IPS DF 6.9 (cell line): ENCODE measurements around the gene SSBP3.
A peak's percentile ranks its signal among the peaks of the same experiment; 100 is the strongest.
"Not testable (repeated sequence)": the region's sequence is repeated elsewhere in the genome, so short reads cannot be mapped to it uniquely, and the experiment has no call there.

Experiments used
- DNase-seq: peaks from one replicate; pipeline ENCODE4 v3.0.0-alpha.2; 2013; ENCODE audit warnings: low read depth, low spot score
- H3K27ac ChIP-seq: one replicate; pipeline ENCODE4 v1.5.1; 2013; ENCODE audit warnings: low read length, control low read depth
- H3K27me3 ChIP-seq: 2 replicates; pipeline ENCODE4 v1.6.1; 2013; ENCODE audit warnings: mild to moderate bottlenecking, low read length; ENCODE audit not compliant: control insufficient read depth, insufficient read depth
- H3K36me3 ChIP-seq: 2 replicates; pipeline ENCODE4 v1.6.1; 2013; ENCODE audit warnings: low read length; ENCODE audit not compliant: control insufficient read depth, insufficient read depth
- H3K4me1 ChIP-seq: 2 replicates; pipeline ENCODE4 v1.6.1; 2013; ENCODE audit warnings: low read length; ENCODE audit not compliant: control insufficient read depth, insufficient read depth
- H3K4me3 ChIP-seq: 2 replicates; pipeline ENCODE4 v1.5.1; 2013; ENCODE audit warnings: mild to moderate bottlenecking, low read length
- H3K9me3 ChIP-seq: 2 replicates; pipeline ENCODE4 v1.6.1; 2013; ENCODE audit warnings: low read length, inconsistent platforms; ENCODE audit not compliant: control insufficient read depth, insufficient read depth
- WGBS: extraction: QIAGEN DNeasy Blood & Tissue Kit; methylation state at CpG from one replicate; pipeline ENCODE4 v1.1.7; 2013; ENCODE audit warnings: mixed read lengths, missing lambda C conversion rate; ENCODE audit not compliant: insufficient read length, insufficient coverage; 5-methylcytosine and 5-hydroxymethylcytosine counted together

The SSBP3 gene

DNA sequence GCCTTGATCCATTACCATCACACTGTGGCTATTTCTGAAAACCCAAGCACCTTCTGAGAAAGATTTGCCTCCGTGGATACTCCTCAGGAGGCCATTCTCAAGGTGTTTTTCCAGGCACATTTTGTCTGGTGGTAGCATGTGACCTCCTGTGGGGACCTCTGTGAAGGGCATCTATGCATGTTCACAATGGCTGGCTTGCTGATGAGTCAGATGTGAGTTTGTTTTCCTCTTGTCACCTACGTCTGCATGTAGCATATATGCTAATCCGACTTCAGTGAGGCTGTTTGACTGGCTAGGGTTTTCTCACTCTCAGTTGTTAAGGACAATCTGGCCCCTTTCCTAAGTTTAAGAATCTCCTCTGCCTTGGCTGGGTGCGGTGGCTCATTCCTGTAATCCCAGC, 198.3 kb downstream of the SSBP3 start:
- not testable (repeated sequence) for DNase-seq
- H3K36me3 ChIP-seq = peaks cover 59% of the 10 kb centered on the region; the same call in 1 of the 2 replicates

DNA sequence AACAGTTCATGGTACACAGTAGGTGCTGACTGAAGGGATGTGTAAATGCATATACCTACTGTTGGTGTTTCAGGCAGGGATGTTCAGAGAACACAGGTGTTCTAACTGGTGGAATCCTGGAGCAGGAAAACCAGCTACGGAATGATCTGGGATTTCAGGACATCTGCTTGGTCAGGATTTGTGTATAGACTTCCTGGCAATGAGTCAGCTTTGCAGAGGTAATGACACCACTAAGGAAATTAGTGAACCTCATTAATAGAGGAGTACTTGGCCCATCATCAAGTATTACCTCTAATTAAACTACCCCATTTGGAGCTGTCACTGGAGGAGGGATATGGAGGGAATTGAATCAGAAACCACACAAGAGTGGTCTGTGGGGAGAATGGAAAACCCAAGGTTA, 198.9 kb downstream of the SSBP3 start:
- no peaks in the 10 kb centered on the region for H3K27me3 ChIP-seq
- no CpG with 5 or more reads among the region's 1 CpG for WGBS

More for the DNA sequence above, 198.3 kb downstream of the SSBP3 start:
- not testable (repeated sequence) for H3K4me1 ChIP-seq, H3K27ac ChIP-seq, H3K4me3 ChIP-seq, H3K27me3 ChIP-seq, H3K9me3 ChIP-seq
- no CpG with 5 or more reads among the region's 4 CpGs for WGBS

DNA sequence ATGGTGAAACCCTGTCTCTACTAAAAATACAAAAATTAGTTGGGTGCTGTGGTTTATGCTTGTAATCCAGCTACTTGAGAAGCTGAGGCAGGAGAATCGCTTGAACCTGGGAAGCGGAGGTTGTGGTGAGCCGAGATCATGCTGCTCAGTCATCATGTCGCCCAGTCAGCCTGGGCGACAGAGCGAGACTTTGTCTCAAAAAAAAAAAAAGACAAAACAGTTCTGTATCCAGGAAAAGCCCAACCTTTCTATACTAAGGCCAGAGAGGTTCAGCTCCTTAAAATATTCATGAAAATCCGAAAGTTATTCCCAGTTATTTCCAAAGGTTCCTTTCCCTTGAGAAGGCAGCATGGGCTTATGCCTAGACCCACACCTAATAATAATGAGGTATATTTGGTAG, 202.0 kb downstream of the SSBP3 start:
- Histone ChIP-seq H3K27me3 (no peaks in the 10 kb centered on the region), H3K4me1 (no peaks in the 10 kb centered on the region), H3K9me3 (no peaks in the 10 kb centered on the region), H3K36me3 (peaks cover 30% of the 10 kb centered on the region; the same call in 1 of the 2 replicates), H3K27ac (no peak overlapping the region), H3K4me3 (no peak overlapping the region)
- WGBS = no CpG with 5 or more reads among the region's 7 CpGs
- no peak for DNase-seq

More for the DNA sequence above, 198.9 kb downstream of the SSBP3 start:
- DNase-seq = no peak
- Histone ChIP-seq H3K9me3 (no peaks in the 10 kb centered on the region), H3K4me3 (no peak overlapping the region), H3K27ac (no peak overlapping the region), H3K36me3 (peaks cover 53% of the 10 kb centered on the region; the same call in 1 of the 2 replicates), H3K4me1 (no peaks in the 10 kb centered on the region)

DNA sequence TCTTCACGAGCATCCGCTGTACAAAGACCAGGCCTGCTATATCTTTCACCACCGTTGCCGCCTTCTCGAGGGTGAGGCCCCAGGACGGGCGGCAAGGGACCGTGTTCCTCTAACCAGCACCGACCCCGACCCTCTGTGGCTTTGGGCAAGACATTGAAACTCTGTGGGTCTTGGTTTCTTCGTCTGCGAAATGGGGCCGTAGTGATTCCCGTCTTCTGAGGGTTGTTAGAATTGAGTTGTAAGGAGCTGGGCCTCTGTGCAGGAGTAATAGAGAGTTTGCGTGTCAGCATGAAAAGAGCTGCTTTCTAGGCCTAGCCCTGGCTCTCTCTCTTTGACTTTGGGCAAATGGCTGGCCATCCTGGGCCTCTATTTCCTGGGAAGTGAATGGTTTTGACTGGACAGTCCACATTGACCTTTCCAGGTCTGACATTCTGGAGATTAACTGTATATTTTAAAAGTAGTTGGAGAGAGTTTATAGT, 205.6 kb downstream of the SSBP3 start:
- Histone ChIP-seq H3K4me1 (no peaks in the 10 kb centered on the region), H3K4me3 (peak overlapping the region; percentile 87), H3K9me3 (no peaks in the 10 kb centered on the region), H3K27ac (no peak overlapping the region), H3K27me3 (no peaks in the 10 kb centered on the region), H3K36me3 (peaks cover 9% of the 10 kb centered on the region; the same call in 1 of the 2 replicates)
- DNase-seq = no peak
- WGBS = no CpG with 5 or more reads among the region's 15 CpGs

DNA sequence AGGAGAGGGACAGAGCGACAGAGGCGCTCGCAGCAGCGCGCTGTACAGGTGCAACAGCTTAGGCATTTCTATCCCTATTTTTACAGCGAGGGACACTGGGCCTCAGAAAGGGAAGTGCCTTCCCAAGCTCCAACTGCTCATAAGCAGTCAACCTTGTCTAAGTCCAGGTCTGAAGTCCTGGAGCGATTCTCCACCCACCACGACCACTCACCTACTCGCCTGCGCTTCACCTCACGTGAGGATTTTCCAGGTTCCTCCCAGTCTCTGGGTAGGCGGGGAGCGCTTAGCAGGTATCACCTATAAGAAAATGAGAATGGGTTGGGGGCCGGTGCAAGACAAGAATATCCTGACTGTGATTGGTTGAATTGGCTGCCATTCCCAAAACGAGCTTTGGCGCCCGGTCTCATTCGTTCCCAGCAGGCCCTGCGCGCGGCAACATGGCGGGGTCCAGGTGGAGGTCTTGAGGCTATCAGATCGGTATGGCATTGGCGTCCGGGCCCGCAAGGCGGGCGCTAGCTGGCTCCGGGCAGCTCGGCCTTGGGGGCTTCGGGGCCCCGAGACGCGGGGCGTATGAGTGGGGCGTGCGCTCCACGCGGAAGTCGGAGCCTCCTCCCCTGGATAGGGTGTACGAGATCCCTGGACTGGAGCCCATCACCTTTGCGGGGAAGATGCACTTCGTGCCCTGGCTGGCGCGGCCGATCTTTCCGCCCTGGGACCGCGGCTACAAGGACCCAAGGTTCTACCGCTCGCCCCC, 206.3 kb downstream of the SSBP3 start, which contains the start of the genes CYB5RL and MRPL37:
Gene CYB5RL (minus strand): TSS at position 266 of the 754 bp plus-strand sequence. CDS start 4,414 bp downstream, outside the sequence.
Gene MRPL37 (plus strand): TSS at position 403 of the 754 bp plus-strand sequence. CDS start 77 bp downstream, at position 480.
- peak; percentile 89 for DNase-seq
- peaks cover 3% of the 10 kb centered on the region; the same call in 1 of the 2 replicates for H3K36me3 ChIP-seq
- H3K4me3 ChIP-seq = peak within 1 kb of the TSS; percentile 87
- no peak within 1 kb of the TSS for H3K27ac ChIP-seq
- no peaks in the 10 kb centered on the region for H3K9me3 ChIP-seq
- no peaks in the 10 kb centered on the region for H3K4me1 ChIP-seq
- WGBS = no CpG with 5 or more reads among the region's 51 CpGs
- H3K27me3 ChIP-seq = no peaks in the 10 kb centered on the region

DNA sequence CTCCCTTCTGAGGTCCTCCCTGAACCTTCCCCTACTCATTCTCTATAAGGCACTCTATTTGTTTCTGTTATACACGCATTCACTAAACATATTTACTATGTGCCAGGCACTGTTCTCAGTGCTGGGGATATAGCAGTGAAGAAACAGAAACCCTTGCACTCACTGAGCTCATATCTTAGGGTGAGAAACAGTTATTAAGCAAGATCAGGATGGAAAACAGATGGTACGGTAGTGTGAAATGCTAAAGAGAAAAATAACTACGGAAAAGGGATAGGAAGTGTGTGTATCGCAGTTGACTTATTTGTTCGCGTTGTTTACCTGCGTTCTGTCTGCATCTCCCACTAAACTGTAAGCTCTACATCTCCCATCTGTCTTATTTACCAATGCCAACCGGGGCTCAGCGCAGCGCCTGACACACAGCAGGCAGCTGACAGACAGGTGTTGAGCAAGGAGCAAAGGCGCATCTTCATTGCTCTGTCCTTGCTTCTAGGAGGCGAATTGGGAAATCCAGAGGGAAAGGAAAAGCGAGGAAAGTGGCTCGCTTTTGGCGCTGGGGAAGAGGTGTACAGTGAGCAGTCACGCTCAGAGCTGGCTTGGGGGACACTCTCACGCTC, 206.9 kb downstream of the SSBP3 start:
- H3K4me1 ChIP-seq = no peaks in the 10 kb centered on the region
- no peaks in the 10 kb centered on the region for H3K9me3 ChIP-seq
- WGBS = no CpG with 5 or more reads among the region's 17 CpGs
- peak overlapping the region; percentile 76; the same call in 1 of the 2 replicates for H3K4me3 ChIP-seq
- DNase-seq = no peak
- no peak overlapping the region for H3K27ac ChIP-seq
- no peaks in the 10 kb centered on the region for H3K36me3 ChIP-seq
- H3K27me3 ChIP-seq = no peaks in the 10 kb centered on the region

DNA sequence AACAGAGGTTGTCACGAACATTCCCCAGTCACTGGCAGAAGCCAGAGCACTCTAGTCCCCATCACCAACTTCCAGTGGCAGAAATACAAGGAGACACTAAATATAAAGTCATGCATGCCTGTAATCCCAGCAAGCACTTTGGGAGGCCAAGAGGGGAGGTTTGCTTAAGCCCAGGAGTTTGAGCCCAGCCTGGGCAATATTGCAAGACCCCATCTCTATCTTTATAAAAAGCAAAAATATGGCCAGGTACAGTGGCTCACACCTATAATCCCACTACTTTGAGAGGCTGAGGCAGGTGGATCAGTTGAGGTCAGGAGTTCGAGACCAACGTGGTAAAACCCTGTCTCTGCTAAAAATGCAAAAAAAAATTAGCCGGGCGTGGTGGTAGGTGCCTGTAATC, 212.7 kb downstream of the SSBP3 start:
- no peaks in the 10 kb centered on the region for H3K9me3 ChIP-seq
- no peaks in the 10 kb centered on the region for H3K4me1 ChIP-seq
- no CpG with 5 or more reads among the region's 5 CpGs for WGBS

DNA sequence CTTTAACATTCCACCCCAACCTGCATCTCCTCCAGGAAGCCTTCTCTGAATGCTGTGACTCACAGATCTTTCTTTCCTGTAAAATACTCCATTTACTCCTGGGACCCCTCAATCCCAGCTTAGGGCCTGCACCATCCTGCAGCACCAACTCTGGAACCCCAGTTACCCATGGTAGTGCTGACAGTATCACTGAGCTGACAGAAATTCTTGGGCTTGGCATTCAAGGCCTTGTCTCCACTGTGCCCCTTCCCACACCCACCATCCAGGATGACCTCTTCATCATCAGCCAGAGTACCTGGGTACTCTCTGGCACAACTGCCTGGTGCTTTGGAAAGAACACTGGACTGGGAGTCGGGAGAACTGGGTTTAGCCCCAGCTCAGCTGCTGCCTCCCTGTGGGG, 214.7 kb downstream of the SSBP3 start:
- H3K36me3 ChIP-seq = 0 out of 2 replicates have a peak, but pooled peaks cover 3% of the 10 kb centered on the region
- no peak overlapping the region for H3K27ac ChIP-seq
- no peaks in the 10 kb centered on the region for H3K4me1 ChIP-seq
- no peak for DNase-seq
- no CpG with 5 or more reads among the region's 1 CpG for WGBS
- H3K27me3 ChIP-seq = no peaks in the 10 kb centered on the region
- no peaks in the 10 kb centered on the region for H3K9me3 ChIP-seq
- no peak overlapping the region for H3K4me3 ChIP-seq

More for the DNA sequence above, 212.7 kb downstream of the SSBP3 start:
- Histone ChIP-seq H3K27me3 (no peaks in the 10 kb centered on the region), H3K36me3 (0 out of 2 replicates have a peak, but pooled peaks cover 3% of the 10 kb centered on the region), H3K4me3 (no peak overlapping the region), H3K27ac (no peak overlapping the region)
- no peak for DNase-seq

DNA sequence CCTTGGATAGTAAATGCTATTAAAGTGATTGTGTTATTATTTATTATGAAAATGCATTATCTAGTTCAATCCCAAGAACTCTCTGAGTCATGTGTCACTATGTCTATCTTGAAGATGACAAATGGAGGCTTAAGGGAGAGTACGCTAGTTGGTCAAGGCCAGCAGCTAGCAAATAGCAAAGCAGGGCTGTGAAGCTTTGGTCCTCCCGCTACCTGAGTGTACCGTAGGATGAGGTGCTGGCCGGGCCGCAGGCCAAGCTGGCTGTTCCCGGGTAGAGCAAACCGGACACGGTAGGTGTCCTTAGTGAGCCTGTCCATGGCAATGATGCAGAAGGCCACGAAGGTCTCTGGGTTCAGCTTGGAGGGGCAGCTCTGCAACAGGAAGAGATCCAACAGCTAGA, 215.7 kb downstream of the SSBP3 start:
- DNase-seq = no peak
- Histone ChIP-seq H3K27ac (no peak overlapping the region), H3K4me1 (no peaks in the 10 kb centered on the region), H3K4me3 (no peak overlapping the region), H3K27me3 (no peaks in the 10 kb centered on the region), H3K9me3 (no peaks in the 10 kb centered on the region), H3K36me3 (0 out of 2 replicates have a peak, but pooled peaks cover 3% of the 10 kb centered on the region)
- no CpG with 5 or more reads among the region's 9 CpGs for WGBS

DNA sequence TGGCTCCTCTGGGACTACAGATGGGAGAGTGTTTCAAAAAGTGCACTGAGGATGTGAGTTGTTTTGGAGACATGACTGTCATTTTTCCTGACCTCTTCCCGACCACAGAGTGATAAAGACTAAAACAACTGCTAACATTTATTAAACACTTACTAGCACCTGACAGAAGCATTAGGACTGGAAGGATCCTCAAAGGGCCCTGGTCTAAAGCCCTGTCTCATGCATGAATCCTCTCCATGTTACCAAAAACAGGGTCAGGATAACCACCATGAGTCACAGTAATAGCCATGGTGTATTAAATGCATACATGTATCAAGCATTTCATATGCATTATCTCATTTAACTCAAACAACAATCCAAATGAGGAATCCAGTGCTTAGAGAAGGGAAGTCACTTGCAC, 217.9 kb downstream of the SSBP3 start:
- no CpG with 5 or more reads among the region's 1 CpG for WGBS
- DNase-seq = no peak
- Histone ChIP-seq H3K4me1 (no peaks in the 10 kb centered on the region), H3K27ac (no peak overlapping the region), H3K9me3 (no peaks in the 10 kb centered on the region), H3K4me3 (no peak overlapping the region), H3K36me3 (0 out of 2 replicates have a peak, but pooled peaks cover 3% of the 10 kb centered on the region), H3K27me3 (no peaks in the 10 kb centered on the region)
